Nephron (organoid): ENCODE measurements around the gene AHNAK.

Source experiments
- H3K27ac Mint-ChIP-seq, 3 experiments: 2 replicates each; pipeline ENCODE4 v1.8.0; 2020; ENCODE audit warnings: mixed read lengths in 3 of 3, mild to moderate bottlenecking in 2 of 3, moderate library complexity in 1 of 3
- H3K27me3 Mint-ChIP-seq: 2 replicates; pipeline ENCODE4 v1.8.0; 2021; ENCODE audit warnings: low read depth, mild to moderate bottlenecking, moderate library complexity, mixed read lengths
- H3K36me3 Mint-ChIP-seq: 2 replicates; pipeline ENCODE4 v1.8.0; 2020; ENCODE audit warnings: low read depth, mixed read lengths
- H3K4me1 Mint-ChIP-seq: 2 replicates; pipeline ENCODE4 v1.8.0; 2020; ENCODE audit warnings: mixed read lengths
- H3K4me3 Mint-ChIP-seq, 3 experiments: 2 replicates each; pipeline ENCODE4 v1.8.0; 2020; ENCODE audit warnings: mild to moderate bottlenecking in 3 of 3, mixed read lengths in 3 of 3, moderate library complexity in 2 of 3
- H3K9me3 Mint-ChIP-seq: 2 replicates; pipeline ENCODE4 v1.8.0; 2020; ENCODE audit warnings: mixed read lengths
- CTCF ChIP-seq, 3 experiments: fragments of 200-600 bp; sonication (generic); IDR thresholded peaks; one replicate each; pipeline ENCODE4 v1.5.0; 2021; ENCODE audit warnings: antibody characterized with exemption in 3 of 3; ENCODE audit not compliant: unreplicated experiment in 3 of 3

Gene AHNAK

GRCh38 chr11:62438641-62439040, 108.0 kb downstream of the AHNAK start:
- no peaks in the 10 kb centered on the region for H3K9me3 Mint-ChIP-seq
- peaks cover 48% of the 10 kb centered on the region for H3K4me1 Mint-ChIP-seq
- TF ChIP-seq CTCF (IDR thresholded peaks at IDR 0.05; ENCODE audit: unreplicated experiment in 3 of 3), result no peak
- peak overlapping the region in 1 of 3 experiments; percentile 7 for H3K27ac Mint-ChIP-seq
- H3K27me3 Mint-ChIP-seq, result peaks cover 6% of the 10 kb centered on the region
- H3K4me3 Mint-ChIP-seq, result no peak overlapping the region
- H3K36me3 Mint-ChIP-seq, result no peaks in the 10 kb centered on the region

- H3K27me3 Mint-ChIP-seq, result peaks cover 6% of the 10 kb centered on the region
- H3K36me3 Mint-ChIP-seq, result no peaks in the 10 kb centered on the region
- H3K9me3 Mint-ChIP-seq, result no peaks in the 10 kb centered on the region
- TF ChIP-seq CTCF (IDR thresholded peaks at IDR 0.05; ENCODE audit: unreplicated experiment in 3 of 3), result no peak
- no peak overlapping the region for H3K4me3 Mint-ChIP-seq
- H3K27ac Mint-ChIP-seq, result peak overlapping the region in 1 of 3 experiments; percentile 35
- H3K4me1 Mint-ChIP-seq, result peaks cover 49% of the 10 kb centered on the region
Observed at GRCh38 chr11:62437616-62438015, 109.0 kb downstream of the AHNAK start.

GRCh38 chr11:62435846-62436660, 110.6 kb downstream of the AHNAK start:
- Mint-ChIP-seq H3K36me3 (no peaks in the 10 kb centered on the region), H3K4me1 (peaks cover 55% of the 10 kb centered on the region), H3K4me3 (no peak overlapping the region), H3K9me3 (no peaks in the 10 kb centered on the region), H3K27me3 (peaks cover 6% of the 10 kb centered on the region), H3K27ac (peak overlapping the region; percentile 51 to 93 (median 80))
- TF ChIP-seq CTCF (IDR thresholded peaks at IDR 0.05; ENCODE audit: unreplicated experiment in 3 of 3), result no peak

- Mint-ChIP-seq H3K4me3 (no peak overlapping the region), H3K27me3 (peaks cover 3% of the 10 kb centered on the region), H3K4me1 (peaks cover 61% of the 10 kb centered on the region), H3K36me3 (peaks cover 4% of the 10 kb centered on the region), H3K27ac (peak overlapping the region; percentile 57 to 81 (median 80)), H3K9me3 (no peaks in the 10 kb centered on the region)
- no peak for TF ChIP-seq CTCF (IDR thresholded peaks at IDR 0.05; ENCODE audit: unreplicated experiment in 3 of 3)
Observed at GRCh38 chr11:62433904-62434276, 112.7 kb downstream of the AHNAK start.

- H3K36me3 Mint-ChIP-seq, result peaks cover 4% of the 10 kb centered on the region
- no peak for TF ChIP-seq CTCF (IDR thresholded peaks at IDR 0.05; ENCODE audit: unreplicated experiment in 3 of 3)
- H3K27ac Mint-ChIP-seq, result peak overlapping the region; percentile 57 to 81 (median 80)
- peaks cover 66% of the 10 kb centered on the region for H3K4me1 Mint-ChIP-seq
- H3K4me3 Mint-ChIP-seq, result no peak overlapping the region
- peaks cover 7% of the 10 kb centered on the region for H3K27me3 Mint-ChIP-seq
- no peaks in the 10 kb centered on the region for H3K9me3 Mint-ChIP-seq
Observed at GRCh38 chr11:62433141-62433903, 113.3 kb downstream of the AHNAK start.
